ENCODE data around the gene ACSF3. TPM values are rescaled to one million over a fixed set of nuclear protein-coding genes. Genes with fewer than 3 reads are reported as not detected.
A peak's percentile ranks its signal among the peaks of the same experiment; 100 is the strongest.

ACSF3 gene
- total RNA-seq, 6 donors from 2014 or later = 30.2 to 97.4 (median 35.3) TPM

DNA sequence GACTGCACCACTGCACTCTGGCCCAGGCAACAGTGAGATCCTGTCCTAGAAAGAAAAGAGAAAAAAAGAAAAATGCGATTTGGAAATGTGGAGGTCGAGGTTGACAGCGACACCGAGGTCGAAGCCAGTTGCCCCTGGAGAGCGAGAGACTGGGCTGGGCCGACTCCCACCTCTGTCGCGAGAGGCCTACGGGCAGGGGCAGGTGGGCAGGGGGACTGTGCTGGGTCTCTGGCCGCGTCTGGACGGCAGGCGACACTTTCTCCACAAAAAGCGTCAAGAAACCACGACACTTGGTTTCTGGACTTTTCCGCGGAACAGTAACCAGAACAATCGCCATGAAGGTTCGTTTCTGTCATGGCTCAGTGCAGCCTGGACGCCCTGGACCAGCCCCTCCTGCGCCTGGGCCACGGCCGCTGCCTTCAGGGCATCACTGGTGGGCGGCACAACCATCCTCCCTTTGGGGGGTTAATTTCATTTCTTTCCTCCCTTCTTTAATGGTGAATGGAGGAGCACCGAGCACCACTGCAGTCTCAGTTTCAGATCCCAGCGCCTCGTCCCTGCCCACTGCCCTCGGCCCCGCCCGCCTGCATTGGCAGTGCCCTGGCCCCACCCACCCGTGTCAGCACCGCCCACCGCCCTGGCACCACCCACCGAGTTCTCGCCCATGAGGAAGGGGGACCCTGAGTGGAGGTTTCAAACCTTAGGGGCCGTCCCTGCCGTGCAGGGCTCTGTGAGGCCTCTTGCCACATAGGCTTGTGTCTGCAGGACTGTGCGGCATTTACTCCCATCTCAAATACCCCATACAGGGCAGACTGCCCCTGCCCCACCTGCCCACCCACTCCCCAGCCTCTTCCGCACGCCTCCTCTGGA, 59.4 kb downstream of the ACSF3 start:
- H3K36me3 ChIP-seq = peaks cover 6 to 36% (median 17%) of the 10 kb centered on the region in 4 donors
- H3K4me1 ChIP-seq = peaks cover 16 to 36% (median 21%) of the 10 kb centered on the region in 4 donors
- no peaks in the 10 kb centered on the region for H3K9me3 ChIP-seq
- no peak for TF ChIP-seq POLR2AphosphoS5 (IDR thresholded peaks at IDR 0.05)
- TF ChIP-seq POLR2A (IDR thresholded peaks at IDR 0.05) = no peak
- TF ChIP-seq, protein P1, sequence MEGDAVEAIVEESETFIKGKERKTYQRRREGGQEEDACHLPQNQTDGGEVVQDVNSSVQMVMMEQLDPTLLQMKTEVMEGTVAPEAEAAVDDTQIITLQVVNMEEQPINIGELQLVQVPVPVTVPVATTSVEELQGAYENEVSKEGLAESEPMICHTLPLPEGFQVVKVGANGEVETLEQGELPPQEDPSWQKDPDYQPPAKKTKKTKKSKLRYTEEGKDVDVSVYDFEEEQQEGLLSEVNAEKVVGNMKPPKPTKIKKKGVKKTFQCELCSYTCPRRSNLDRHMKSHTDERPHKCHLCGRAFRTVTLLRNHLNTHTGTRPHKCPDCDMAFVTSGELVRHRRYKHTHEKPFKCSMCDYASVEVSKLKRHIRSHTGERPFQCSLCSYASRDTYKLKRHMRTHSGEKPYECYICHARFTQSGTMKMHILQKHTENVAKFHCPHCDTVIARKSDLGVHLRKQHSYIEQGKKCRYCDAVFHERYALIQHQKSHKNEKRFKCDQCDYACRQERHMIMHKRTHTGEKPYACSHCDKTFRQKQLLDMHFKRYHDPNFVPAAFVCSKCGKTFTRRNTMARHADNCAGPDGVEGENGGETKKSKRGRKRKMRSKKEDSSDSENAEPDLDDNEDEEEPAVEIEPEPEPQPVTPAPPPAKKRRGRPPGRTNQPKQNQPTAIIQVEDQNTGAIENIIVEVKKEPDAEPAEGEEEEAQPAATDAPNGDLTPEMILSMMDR (IDR thresholded peaks at IDR 0.05) = no peak
- TF ChIP-seq EP300 (IDR thresholded peaks at IDR 0.05) = no peak
- no peak overlapping the region for H3K4me3 ChIP-seq
- no peak overlapping the region for H3K27ac ChIP-seq
- WGBS, 2 donors = 85 to 88% methylated on average over 38 to 40 of the region's 41 CpGs
- DNase-seq (peak in 1 of 2 donors; percentile 79), ATAC-seq (ENCODE audit: low FRiP score in 2 of 2) (no peak)
- H3K27me3 ChIP-seq = no peaks in the 10 kb centered on the region

DNA sequence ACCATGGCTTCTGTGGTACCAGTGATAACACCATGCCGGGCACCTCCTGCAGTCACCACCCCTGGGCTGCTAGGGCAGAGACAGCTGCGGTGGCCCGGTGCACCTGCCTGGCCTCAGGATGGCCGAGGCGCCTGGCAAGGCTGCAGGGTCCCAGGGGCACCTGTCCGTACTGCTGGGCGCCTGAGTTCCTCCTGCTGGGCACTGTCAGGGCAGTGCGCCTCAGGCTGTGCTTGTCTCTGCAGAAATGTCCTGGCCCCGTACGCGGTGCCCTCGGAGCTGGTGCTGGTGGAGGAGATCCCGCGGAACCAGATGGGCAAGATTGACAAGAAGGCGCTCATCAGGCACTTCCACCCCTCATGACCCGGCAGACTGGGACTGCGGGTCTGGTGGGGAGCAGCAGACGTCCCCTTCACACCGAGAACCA, 60.2 kb downstream of the ACSF3 start:
- Histone ChIP-seq H3K4me3 (no peak overlapping the region), H3K36me3 (peaks cover 6 to 36% (median 17%) of the 10 kb centered on the region in 4 donors), H3K4me1 (peaks cover 16 to 36% (median 21%) of the 10 kb centered on the region in 4 donors), H3K27me3 (no peaks in the 10 kb centered on the region), H3K9me3 (no peaks in the 10 kb centered on the region), H3K27ac (no peak overlapping the region)
- 78% methylated on average over 19 of the region's 19 CpGs; no CpG with 5 or more reads in 1 of the 2 donors for WGBS, 2 donors
- DNase-seq (peak in 1 of 2 donors; percentile 68), ATAC-seq (ENCODE audit: low FRiP score in 2 of 2) (no peak)
- TF ChIP-seq EP300 (IDR thresholded peaks at IDR 0.05) = no peak
- TF ChIP-seq, protein P1 (IDR thresholded peaks at IDR 0.05) = no peak
- TF ChIP-seq POLR2AphosphoS5 (IDR thresholded peaks at IDR 0.05) = no peak

DNA sequence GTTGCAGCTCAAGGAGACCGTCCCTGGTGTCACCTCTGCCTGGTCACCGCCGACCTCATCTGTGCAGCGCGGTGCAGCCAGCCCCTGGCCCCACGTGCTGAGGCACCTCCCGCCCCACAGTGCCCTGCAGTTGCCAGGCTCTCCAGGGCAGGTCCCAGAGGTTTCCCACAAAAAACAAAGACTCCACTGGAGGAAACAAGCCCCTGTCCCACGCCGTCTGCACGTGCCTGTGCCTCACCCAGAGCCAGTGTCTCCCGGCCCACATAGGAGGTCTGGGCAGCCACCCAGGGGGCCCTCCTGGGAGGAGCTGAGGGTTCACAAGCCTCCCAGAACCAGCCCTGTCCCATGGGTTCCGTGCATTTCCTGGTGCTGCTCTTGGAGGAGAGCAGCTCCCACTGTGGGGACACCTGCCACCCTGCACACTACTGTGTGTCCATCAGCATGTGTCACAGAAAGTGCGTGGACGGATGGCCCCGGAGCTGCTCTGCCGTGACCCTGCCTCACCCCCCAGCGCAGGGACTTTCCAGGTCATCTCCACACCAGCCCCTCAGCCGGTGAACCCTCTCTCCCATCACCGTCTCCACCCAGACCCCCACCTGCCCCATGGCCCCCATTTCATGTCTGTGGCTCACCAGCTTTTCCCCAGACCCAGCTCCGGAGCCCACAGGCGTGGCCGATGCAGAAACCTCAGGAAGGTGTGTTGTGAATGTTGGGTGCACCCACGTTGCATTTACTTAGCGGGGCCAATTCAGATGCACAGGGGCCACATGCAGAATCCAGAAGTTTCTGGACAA, 60.9 kb downstream of the ACSF3 start:
- no peak for TF ChIP-seq POLR2AphosphoS5 (IDR thresholded peaks at IDR 0.05)
- no peak for TF ChIP-seq EP300 (IDR thresholded peaks at IDR 0.05)
- TF ChIP-seq, protein P1 (IDR thresholded peaks at IDR 0.05) = no peak
- no peak for TF ChIP-seq POLR2A (IDR thresholded peaks at IDR 0.05)
- 61 to 64% methylated on average over 7 to 23 of the region's 24 CpGs for WGBS, 2 donors
- no peaks in the 10 kb centered on the region for H3K9me3 ChIP-seq
- peaks cover 16 to 36% (median 21%) of the 10 kb centered on the region in 4 donors for H3K4me1 ChIP-seq
- DNase-seq (peak in 1 of 2 donors; percentile 59), ATAC-seq (ENCODE audit: low FRiP score in 2 of 2) (peak; percentile 6 to 11)
- H3K27me3 ChIP-seq = no peaks in the 10 kb centered on the region
- H3K36me3 ChIP-seq = peaks cover 6 to 32% (median 15%) of the 10 kb centered on the region in 4 donors
- H3K27ac ChIP-seq = peak overlapping the region in 2 of 4 donors; percentile 52 to 61
- no peak overlapping the region for H3K4me3 ChIP-seq

DNA sequence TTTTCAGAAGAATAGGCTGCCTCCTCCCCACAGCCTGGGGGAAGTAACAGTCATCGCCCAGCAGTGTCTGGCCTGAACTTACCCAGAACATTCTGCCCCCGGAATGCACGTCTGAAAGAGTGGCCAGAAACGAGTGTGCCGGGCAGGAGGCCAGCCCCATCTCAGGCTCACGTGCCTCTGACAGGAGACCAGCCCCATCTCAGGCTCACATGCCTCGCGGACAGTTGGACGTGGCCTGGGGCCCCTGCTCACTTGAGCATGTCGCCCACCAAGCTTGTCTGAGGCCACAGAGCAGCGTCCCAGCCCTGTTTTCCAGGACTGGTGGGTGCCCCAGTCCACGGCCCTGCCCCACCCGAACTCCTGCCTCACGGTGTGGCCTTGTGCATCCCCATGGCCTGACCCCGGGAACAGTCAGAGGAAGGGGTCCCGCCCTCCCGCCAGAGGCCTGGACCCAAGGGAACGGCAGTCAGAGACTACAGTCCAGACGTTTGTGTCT, 61.6 kb downstream of the ACSF3 start:
- Histone ChIP-seq H3K27ac (peak overlapping the region in 2 of 4 donors; percentile 52 to 61), H3K4me1 (peaks cover 16 to 36% (median 21%) of the 10 kb centered on the region in 4 donors), H3K4me3 (no peak overlapping the region), H3K36me3 (peaks cover 4 to 25% (median 10%) of the 10 kb centered on the region in 4 donors), H3K27me3 (no peaks in the 10 kb centered on the region), H3K9me3 (no peaks in the 10 kb centered on the region)
- DNase-seq (peak; percentile 70 to 86), ATAC-seq (ENCODE audit: low FRiP score in 2 of 2) (peak; percentile 54 to 59)
- 28 to 31% methylated on average over 8 to 17 of the region's 19 CpGs for WGBS, 2 donors
- TF ChIP-seq, protein P1 (IDR thresholded peaks at IDR 0.05) = no peak
- no peak for TF ChIP-seq POLR2A (IDR thresholded peaks at IDR 0.05)
- no peak for TF ChIP-seq EP300 (IDR thresholded peaks at IDR 0.05)
- peak in 1 of 2 donors; percentile 64 for TF ChIP-seq POLR2AphosphoS5 (IDR thresholded peaks at IDR 0.05)

All from upper lobe of left lung (tissue), 6 donors.